Activated CD4-positive, alpha-beta T cell treated with anti-CD3 and anti-CD28 coated beads for 36 hours (primary cell): ENCODE data around the gene RNLS. TPM values are rescaled to one million over a fixed set of nuclear protein-coding genes. Genes with fewer than 3 reads are reported as not detected.
A peak's percentile ranks its signal among the peaks of the same experiment; 100 is the strongest.

Source experiments
- ATAC-seq: fragments of 200-7000 bp; cut with Tn5 transposase; one replicate; pipeline ENCODE4 v1.10.0; 2021; ENCODE audit warnings: mild to moderate bottlenecking, moderate library complexity
- CTCF ChIA-PET: fragments of 350-600 bp; sonication (Branson Sonifier 250); formaldehyde crosslinking; loops from one replicate; lab custom pipeline; 2021; ENCODE audit warnings: antibody characterized with exemption; lab: Charles Lee
- POLR2A ChIA-PET: fragments of 350-600 bp; sonication (Branson Sonifier 250); formaldehyde crosslinking; loops from one replicate; lab custom pipeline; 2021; ENCODE audit warnings: antibody characterized with exemption, inconsistent platforms; lab: Charles Lee
- DNase-seq: peaks from one replicate; pipeline ENCODE4 v3.0.0-alpha.2; 2020
- H3K27ac Mint-ChIP-seq: one replicate; pipeline ENCODE4 v1.8.0; 2021; ENCODE audit warnings: mixed read lengths
- H3K27me3 Mint-ChIP-seq: one replicate; pipeline ENCODE4 v1.8.0; 2021; ENCODE audit warnings: mixed read lengths
- H3K36me3 Mint-ChIP-seq: one replicate; pipeline ENCODE4 v1.8.0; 2021; ENCODE audit warnings: low read depth, mixed read lengths
- H3K4me1 Mint-ChIP-seq: one replicate; pipeline ENCODE4 v1.8.0; 2021; ENCODE audit warnings: mixed read lengths
- H3K4me3 Mint-ChIP-seq: one replicate; pipeline ENCODE4 v1.8.0; 2021; ENCODE audit warnings: mild to moderate bottlenecking, moderate library complexity, mixed read lengths
- H3K9me3 Mint-ChIP-seq: one replicate; pipeline ENCODE4 v1.8.0; 2021; ENCODE audit warnings: low read depth, mixed read lengths
- intact Hi-C, 2 experiments: fragments of 100-400 bp; cut with DNase I in 1 of 2; cut with micrococcal nuclease in 1 of 2; formaldehyde crosslinking; loops; one replicate each; pipeline versions ENCODE4 v1.14.2 to v1.15.1; 2022 to 2024; cut with DNase I, micrococcal nuclease
- total RNA-seq, 2 experiments: library from RNA; stranded (reverse); gene quantifications; one replicate each; pipeline ENCODE4 v1.2.3, GENCODE V29; 2021

The RNLS gene
- total RNA-seq, 2 experiments from 2014 or later: 4.3 to 4.4 TPM

DNA sequence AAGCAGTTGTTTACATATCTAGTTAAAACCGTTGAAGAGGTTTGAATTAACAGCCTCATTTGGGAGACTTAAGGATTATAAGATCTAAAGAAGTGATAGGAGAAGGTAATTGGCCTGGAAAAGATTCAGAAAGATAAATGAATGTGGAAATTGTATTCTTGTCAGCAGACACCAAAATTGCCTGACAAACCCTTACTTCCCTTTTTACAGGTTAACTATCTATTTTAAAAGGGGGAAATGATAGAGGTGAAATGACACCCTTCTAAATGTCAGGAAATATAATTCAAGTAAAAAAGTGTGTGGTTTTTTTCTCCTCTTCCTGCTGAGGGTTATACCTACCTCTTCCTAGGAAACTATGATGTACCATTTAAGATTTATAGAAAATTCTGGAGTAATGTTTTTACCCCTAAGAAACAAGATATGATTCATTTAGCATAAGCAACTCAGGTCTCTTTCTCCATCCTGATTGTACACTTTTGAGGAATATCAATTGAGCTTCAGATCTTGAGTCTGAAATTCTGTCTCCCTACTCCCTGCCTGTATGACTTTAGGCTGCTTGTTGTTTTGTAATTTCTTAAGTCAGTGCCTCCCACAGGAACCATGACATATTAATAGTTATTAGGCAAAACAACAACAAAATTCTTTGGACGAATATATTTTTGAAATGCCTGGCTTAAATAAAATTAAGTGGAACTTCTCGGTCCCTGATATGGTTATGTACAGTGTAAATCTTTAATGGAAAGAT is 250.4 kb downstream of the RNLS start:
- ChIA-PET POLR2A (no interaction called here), CTCF (no interaction called here)
- Mint-ChIP-seq H3K36me3 (no peaks in the 10 kb centered on the region), H3K27ac (no peak overlapping the region), H3K9me3 (no peaks in the 10 kb centered on the region), H3K4me1 (peaks cover 7% of the 10 kb centered on the region), H3K4me3 (no peak overlapping the region), H3K27me3 (no peaks in the 10 kb centered on the region)
- no peak for ATAC-seq
- intact Hi-C loops: no loop called here
- no peak for DNase-seq

DNA sequence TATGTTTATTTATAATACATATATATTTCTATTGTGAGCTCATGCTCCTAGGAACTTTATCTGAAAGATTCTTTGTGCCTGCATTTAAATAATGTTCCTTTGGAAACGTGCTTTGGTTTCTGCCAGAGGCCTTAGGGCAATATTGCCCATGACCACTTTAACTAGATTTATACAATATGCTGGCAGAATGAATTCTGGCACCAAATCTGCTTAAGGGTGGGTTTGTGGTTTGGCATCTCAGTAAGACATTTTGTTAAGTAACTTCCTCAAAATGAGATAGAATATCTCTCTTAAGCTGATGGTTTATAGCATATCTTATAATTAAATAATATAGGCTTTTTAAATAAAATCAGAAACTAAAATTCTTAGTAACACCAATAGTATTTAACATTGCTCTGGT is 252.9 kb downstream of the RNLS start:
- no peak overlapping the region for H3K27ac Mint-ChIP-seq
- H3K36me3 Mint-ChIP-seq: no peaks in the 10 kb centered on the region
- POLR2A ChIA-PET: no interaction called here
- no peak for ATAC-seq
- H3K9me3 Mint-ChIP-seq: no peaks in the 10 kb centered on the region
- peaks cover 7% of the 10 kb centered on the region for H3K4me1 Mint-ChIP-seq
- intact Hi-C loops: no loop called here
- H3K4me3 Mint-ChIP-seq: no peak overlapping the region
- CTCF ChIA-PET: no interaction called here
- DNase-seq: no peak
- no peaks in the 10 kb centered on the region for H3K27me3 Mint-ChIP-seq

GRCh38 chr10:88322324-88323063 is 260.6 kb downstream of the RNLS start:
- no peak for ATAC-seq
- H3K4me1 Mint-ChIP-seq: no peaks in the 10 kb centered on the region
- no peak overlapping the region for H3K27ac Mint-ChIP-seq
- ChIA-PET POLR2A (no interaction called here), CTCF (interaction anchor here (0.6 kb wide), 1 partner anchor 65 kb away, joined by 4 read pairs; no protein-coding TSS in a partner anchor)
- no peak for DNase-seq
- H3K9me3 Mint-ChIP-seq: peaks cover 33% of the 10 kb centered on the region
- intact Hi-C loops: no loop called here
- H3K36me3 Mint-ChIP-seq: peaks cover 14% of the 10 kb centered on the region
- no peak overlapping the region for H3K4me3 Mint-ChIP-seq
- H3K27me3 Mint-ChIP-seq: no peaks in the 10 kb centered on the region

DNA sequence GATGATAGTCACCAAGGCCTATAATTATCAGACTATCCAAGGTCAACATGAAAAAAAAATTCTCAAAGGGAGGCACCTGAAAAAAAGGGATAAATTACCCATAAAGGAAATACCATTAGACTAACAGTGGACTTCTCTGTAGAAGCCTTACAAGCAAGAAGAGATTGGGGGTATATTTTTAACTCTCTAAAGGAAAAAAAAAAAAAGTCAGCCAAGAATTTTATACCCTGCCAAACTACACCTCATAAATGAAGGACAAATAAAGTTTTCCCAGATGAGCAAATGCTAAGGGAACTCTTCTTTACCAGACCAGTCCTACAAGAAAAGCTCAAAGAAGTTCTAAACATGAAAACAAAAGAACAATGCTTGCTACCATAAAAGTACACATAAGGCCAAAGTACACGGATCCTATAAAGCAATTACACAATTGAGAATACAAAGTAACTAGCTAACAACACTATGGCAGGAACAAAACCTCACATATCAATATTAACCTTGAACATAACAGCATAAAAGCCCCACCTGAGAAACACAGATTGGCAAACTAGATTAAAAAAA is 263.1 kb downstream of the RNLS start:
- no peak for ATAC-seq
- Mint-ChIP-seq H3K36me3 (peaks cover 14% of the 10 kb centered on the region), H3K9me3 (peaks cover 33% of the 10 kb centered on the region), H3K27me3 (no peaks in the 10 kb centered on the region), H3K4me1 (peaks cover 2% of the 10 kb centered on the region), H3K4me3 (no peak overlapping the region), H3K27ac (no peak overlapping the region)
- ChIA-PET POLR2A (no interaction called here), CTCF (interaction anchor here (0.6 to 0.7 kb wide), 2 partner anchors 449 to 570 kb away, joined by 3 to 4 read pairs; no protein-coding TSS in a partner anchor)
- intact Hi-C loops: loop anchor here in 1 of 2 experiments (1.0 kb wide), 1 partner anchor 460 kb away; no protein-coding TSS in a partner anchor
- no peak for DNase-seq

- H3K27ac Mint-ChIP-seq: no peak overlapping the region
- no peak overlapping the region for H3K4me3 Mint-ChIP-seq
- peaks cover 33% of the 10 kb centered on the region for H3K9me3 Mint-ChIP-seq
- H3K27me3 Mint-ChIP-seq: no peaks in the 10 kb centered on the region
- CTCF ChIA-PET: interaction anchor here (1.0 to 1.8 kb wide), 4 partner anchors 17 to 468 kb away, joined by 3 to 5 read pairs (median 4); no protein-coding TSS in a partner anchor
- H3K4me1 Mint-ChIP-seq: peaks cover 3% of the 10 kb centered on the region
- peaks cover 14% of the 10 kb centered on the region for H3K36me3 Mint-ChIP-seq
- ATAC-seq (peak; percentile 39), DNase-seq (peak; percentile 28)
- POLR2A ChIA-PET: no interaction called here
- intact Hi-C loops: loop anchor here in 1 of 2 experiments (1.0 kb wide), 1 partner anchor 459 kb away; no protein-coding TSS in a partner anchor
Observed at GRCh38 chr10:88318803-88319202, 264.3 kb downstream of the RNLS start.

DNA sequence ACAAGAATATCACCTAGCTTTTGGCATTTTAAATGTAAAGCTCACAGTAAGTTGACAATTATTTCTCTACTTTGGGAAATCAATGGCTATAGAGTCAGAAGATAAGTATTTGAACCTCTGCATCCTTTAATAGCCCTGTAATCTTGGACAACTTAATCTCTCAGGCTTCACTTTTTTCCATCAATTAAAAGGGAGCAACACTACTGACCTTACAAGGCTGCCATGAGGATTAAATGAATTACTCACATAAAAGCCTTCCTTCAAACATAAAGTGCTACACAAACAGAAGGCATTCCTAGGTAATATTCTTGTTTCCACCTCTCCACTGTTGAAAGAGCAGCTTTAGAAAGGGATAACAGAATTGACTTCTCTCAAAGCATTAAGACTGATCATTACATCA is 266.0 kb downstream of the RNLS start:
- ChIA-PET CTCF (interaction anchor here (0.7 to 1.3 kb wide), 2 partner anchors 15 to 76 kb away, joined by 3 read pairs; no protein-coding TSS in a partner anchor), POLR2A (no interaction called here)
- Mint-ChIP-seq H3K9me3 (peaks cover 27% of the 10 kb centered on the region), H3K4me1 (peaks cover 7% of the 10 kb centered on the region), H3K36me3 (peaks cover 14% of the 10 kb centered on the region), H3K4me3 (no peak overlapping the region), H3K27ac (no peak overlapping the region), H3K27me3 (no peaks in the 10 kb centered on the region)
- DNase-seq (no peak), ATAC-seq (no peak)
- intact Hi-C loops: no loop called here

DNA sequence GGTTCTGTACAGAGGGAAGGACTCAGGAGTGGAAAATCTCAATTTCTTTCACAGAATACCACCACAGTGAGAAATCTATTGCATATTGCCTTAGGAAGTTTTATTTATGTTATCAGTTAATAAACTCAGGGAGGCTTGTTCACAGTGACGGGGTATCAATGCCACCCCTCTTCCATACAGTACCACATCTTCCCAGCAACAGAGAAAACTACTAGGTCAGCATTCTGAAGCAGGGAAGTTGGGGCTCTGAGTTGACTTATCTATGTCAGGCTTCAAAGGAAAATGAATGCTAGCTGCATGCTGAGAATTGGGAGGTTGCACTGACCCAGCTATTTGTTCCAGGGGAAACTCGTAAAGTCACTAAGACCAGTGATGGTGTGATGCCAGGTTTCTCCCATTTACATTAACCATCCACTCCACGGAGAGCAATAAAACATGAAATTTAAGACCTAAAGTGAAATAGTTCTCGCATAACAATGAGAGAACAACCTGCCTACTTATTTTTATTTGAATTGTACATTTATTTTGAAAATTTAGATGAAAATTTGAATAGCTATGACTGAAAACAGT is 266.7 kb downstream of the RNLS start:
- no peaks in the 10 kb centered on the region for H3K27me3 Mint-ChIP-seq
- peaks cover 23% of the 10 kb centered on the region for H3K9me3 Mint-ChIP-seq
- peaks cover 7% of the 10 kb centered on the region for H3K4me1 Mint-ChIP-seq
- DNase-seq: no peak
- intact Hi-C loops: no loop called here
- H3K27ac Mint-ChIP-seq: no peak overlapping the region
- H3K4me3 Mint-ChIP-seq: no peak overlapping the region
- ChIA-PET CTCF (interaction anchor here (0.9 to 1.3 kb wide), 2 partner anchors 14 to 16 kb away, joined by 3 to 5 read pairs; no protein-coding TSS in a partner anchor), POLR2A (no interaction called here)
- ATAC-seq: no peak
- peaks cover 14% of the 10 kb centered on the region for H3K36me3 Mint-ChIP-seq

DNA sequence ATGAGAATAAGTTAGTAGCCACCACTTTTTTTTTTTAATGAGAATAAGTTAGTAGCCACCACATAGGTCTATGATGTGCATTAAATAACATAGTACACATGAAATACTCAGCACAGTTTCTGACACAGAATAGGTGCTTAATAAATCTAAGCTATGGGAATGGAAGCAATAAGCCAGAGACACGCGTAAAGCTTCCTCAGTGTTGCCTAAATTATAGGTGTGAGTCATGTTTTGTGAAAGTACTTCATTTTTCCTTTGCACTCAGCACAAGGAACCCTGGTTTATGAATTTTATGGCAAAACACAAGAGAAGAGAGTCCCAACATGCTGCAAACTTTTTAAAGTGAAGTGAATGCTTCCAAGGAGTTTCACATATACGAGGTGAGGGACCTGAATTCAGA is 267.4 kb downstream of the RNLS start:
- intact Hi-C loops: no loop called here
- no peak for ATAC-seq
- no peaks in the 10 kb centered on the region for H3K27me3 Mint-ChIP-seq
- peaks cover 17% of the 10 kb centered on the region for H3K9me3 Mint-ChIP-seq
- peaks cover 14% of the 10 kb centered on the region for H3K36me3 Mint-ChIP-seq
- DNase-seq: no peak
- H3K27ac Mint-ChIP-seq: no peak overlapping the region
- H3K4me3 Mint-ChIP-seq: no peak overlapping the region
- H3K4me1 Mint-ChIP-seq: peaks cover 7% of the 10 kb centered on the region
- ChIA-PET CTCF (interaction anchor here (0.9 kb wide), 1 partner anchor 15 kb away, joined by 5 read pairs; no protein-coding TSS in a partner anchor), POLR2A (no interaction called here)

GRCh38 chr10:88314362-88314761 is 268.8 kb downstream of the RNLS start:
- intact Hi-C loops: no loop called here

DNA sequence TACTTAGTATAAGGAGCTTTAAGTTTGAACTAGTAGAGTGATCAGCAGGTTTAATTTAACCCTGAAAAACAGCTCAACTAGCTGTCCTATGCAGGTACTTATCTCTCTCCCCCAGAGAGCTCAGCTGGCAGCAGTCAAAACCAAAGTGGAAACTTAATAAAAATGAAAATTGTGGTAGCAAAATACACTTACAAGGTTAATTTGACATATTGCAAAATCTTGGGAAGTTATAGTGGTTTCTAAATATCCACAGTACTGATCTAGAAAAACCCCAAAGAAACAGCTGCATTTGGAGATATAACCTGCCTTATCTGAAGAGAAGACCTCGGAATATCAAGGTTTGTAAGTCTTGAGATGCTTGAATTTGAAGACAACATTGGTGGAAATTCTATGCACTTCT is 269.2 kb downstream of the RNLS start:
- no peak for DNase-seq
- H3K4me3 Mint-ChIP-seq: no peak overlapping the region
- no peak overlapping the region for H3K27ac Mint-ChIP-seq
- no peaks in the 10 kb centered on the region for H3K27me3 Mint-ChIP-seq
- no peak for ATAC-seq
- peaks cover 7% of the 10 kb centered on the region for H3K4me1 Mint-ChIP-seq
- ChIA-PET CTCF (no interaction called here), POLR2A (no interaction called here)
- intact Hi-C loops: no loop called here
- H3K36me3 Mint-ChIP-seq: peaks cover 1% of the 10 kb centered on the region
- H3K9me3 Mint-ChIP-seq: peaks cover 1% of the 10 kb centered on the region

More at GRCh38 chr10:88314362-88314761, 268.8 kb downstream of the RNLS start:
- Mint-ChIP-seq H3K27me3 (no peaks in the 10 kb centered on the region), H3K9me3 (peaks cover 4% of the 10 kb centered on the region), H3K4me1 (peaks cover 7% of the 10 kb centered on the region), H3K4me3 (no peak overlapping the region), H3K27ac (no peak overlapping the region), H3K36me3 (peaks cover 6% of the 10 kb centered on the region)
- POLR2A ChIA-PET: no interaction called here
- DNase-seq: no peak
- CTCF ChIA-PET: no interaction called here
- ATAC-seq: no peak

DNA sequence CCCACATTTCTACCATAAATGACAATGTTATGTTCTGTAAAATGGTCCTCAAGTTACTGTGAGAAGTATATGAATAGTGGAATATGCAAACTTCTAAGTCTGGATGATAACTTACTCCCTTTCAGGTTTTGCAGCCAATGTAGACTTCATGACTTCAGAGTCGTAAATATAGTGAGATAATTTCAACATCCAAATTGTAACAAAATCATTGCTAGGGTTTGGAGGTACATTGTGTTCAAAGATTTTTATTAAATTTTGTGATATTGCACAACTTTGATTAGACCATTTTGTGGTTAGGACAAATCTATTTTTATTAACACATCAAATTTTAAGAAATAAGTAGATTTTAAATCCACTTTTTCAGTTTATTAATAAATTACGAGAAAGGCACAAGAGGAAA is 270.3 kb downstream of the RNLS start:
- CTCF ChIA-PET: no interaction called here
- H3K36me3 Mint-ChIP-seq: no peaks in the 10 kb centered on the region
- intact Hi-C loops: no loop called here

More for the DNA sequence above, 270.3 kb downstream of the RNLS start:
- ATAC-seq: no peak
- no peaks in the 10 kb centered on the region for H3K27me3 Mint-ChIP-seq
- peaks cover 7% of the 10 kb centered on the region for H3K4me1 Mint-ChIP-seq
- no peaks in the 10 kb centered on the region for H3K9me3 Mint-ChIP-seq
- DNase-seq: no peak
- POLR2A ChIA-PET: no interaction called here
- H3K27ac Mint-ChIP-seq: no peak overlapping the region
- H3K4me3 Mint-ChIP-seq: no peak overlapping the region
